Astrocyte (in vitro differentiated cells and primary cell): Measurements from ENCODE around the gene ARHGAP24. TPM values are rescaled to one million over a fixed set of nuclear protein-coding genes. Genes with fewer than 3 reads are reported as not detected.

Experiments used
- DNase-seq: peaks from one replicate; pipeline ENCODE4 v3.0.0-alpha.2; 2010; ENCODE audit warnings: low read depth
- FAIRE-seq: peaks from 2 replicates; lab custom pipeline; 2011; peaks lifted over from hg19 to GRCh38; lab: Jason Lieb, UNC
- H2AFZ ChIP-seq: 2 replicates; pipeline ENCODE4 v1.6.0; 2012; ENCODE audit warnings: low read depth, low read length, inconsistent platforms
- H3K27ac ChIP-seq: 2 replicates; pipeline ENCODE4 v1.5.1; 2011; ENCODE audit warnings: low read depth, low read length, inconsistent platforms
- H3K27me3 ChIP-seq: 2 replicates; pipeline ENCODE4 v1.6.0; 2011; ENCODE audit warnings: low read length, inconsistent platforms; ENCODE audit not compliant: insufficient read depth
- H3K36me3 ChIP-seq: 2 replicates; pipeline ENCODE4 v1.5.1; 2011; ENCODE audit warnings: low read length, inconsistent platforms; ENCODE audit not compliant: insufficient read depth
- H3K4me1 ChIP-seq: 2 replicates; pipeline ENCODE4 v1.5.1; 2011; ENCODE audit warnings: low read length, inconsistent platforms; ENCODE audit not compliant: insufficient read depth
- H3K4me2 ChIP-seq: 2 replicates; pipeline ENCODE4 v1.6.0; 2012; ENCODE audit warnings: low read length, inconsistent platforms
- H3K4me3 ChIP-seq: 2 replicates; pipeline ENCODE4 v1.5.1; 2011; ENCODE audit warnings: low read depth, mild to moderate bottlenecking, low read length, inconsistent platforms; ENCODE audit not compliant: insufficient read depth
- H3K79me2 ChIP-seq: 2 replicates; pipeline ENCODE4 v1.6.0; 2012; ENCODE audit warnings: mild to moderate bottlenecking, low read length, inconsistent platforms; ENCODE audit not compliant: insufficient read depth
- H3K9ac ChIP-seq: 2 replicates; pipeline ENCODE4 v1.6.0; 2012; ENCODE audit warnings: mild to moderate bottlenecking, low read length, inconsistent platforms
- H3K9me3 ChIP-seq: 2 replicates; pipeline ENCODE4 v1.5.1; 2012; ENCODE audit warnings: low read depth, mild to moderate bottlenecking, low read length, inconsistent platforms; ENCODE audit not compliant: insufficient read depth
- H4K20me1 ChIP-seq: 2 replicates; pipeline ENCODE4 v1.6.0; 2012; ENCODE audit warnings: low read length, inconsistent platforms; ENCODE audit not compliant: insufficient read depth
- H3K27ac Mint-ChIP-seq: one replicate; pipeline ENCODE4 v1.8.0; 2021; ENCODE audit warnings: mild to moderate bottlenecking, mixed read lengths; ENCODE audit not compliant: unreplicated experiment
- H3K27me3 Mint-ChIP-seq: one replicate; pipeline ENCODE4 v1.8.0; 2021; ENCODE audit warnings: low read depth, mixed read lengths; ENCODE audit not compliant: unreplicated experiment
- H3K36me3 Mint-ChIP-seq: one replicate; pipeline ENCODE4 v1.8.0; 2021; ENCODE audit warnings: low read depth, mixed read lengths; ENCODE audit not compliant: unreplicated experiment
- H3K4me1 Mint-ChIP-seq: one replicate; pipeline ENCODE4 v1.8.0; 2021; ENCODE audit warnings: low read depth, mixed read lengths; ENCODE audit not compliant: unreplicated experiment
- H3K4me3 Mint-ChIP-seq: one replicate; pipeline ENCODE4 v1.8.0; 2021; ENCODE audit warnings: mild to moderate bottlenecking, moderate library complexity, mixed read lengths; ENCODE audit not compliant: unreplicated experiment
- H3K9me3 Mint-ChIP-seq: one replicate; pipeline ENCODE4 v1.8.0; 2021; ENCODE audit warnings: mild to moderate bottlenecking, mixed read lengths; ENCODE audit not compliant: unreplicated experiment
- CTCF ChIP-seq: IDR thresholded peaks from 2 replicates; pipeline ENCODE4 v1.5.1; 2011; ENCODE audit warnings: low read depth, mild to moderate bottlenecking, inconsistent platforms, low read length, moderate library complexity; ENCODE audit not compliant: insufficient read depth
- EZH2 ChIP-seq: IDR thresholded peaks from 2 replicates; pipeline ENCODE4 v1.6.1; 2012; ENCODE audit warnings: mild to moderate bottlenecking, low read length, inconsistent platforms; ENCODE audit not compliant: insufficient read depth
- total RNA-seq: library from RNA; stranded (reverse); gene quantifications from 2 replicates; pipeline ENCODE4 v1.2.1, GENCODE V29; 2021

The ARHGAP24 gene
- total RNA-seq, 1 donor from 2014 or later: 2.1 TPM

GRCh38 chr4:85806334-85806733, 331.4 kb downstream of the ARHGAP24 start:
- no peak overlapping the region for H3K9ac ChIP-seq
- DNase-seq (no peak), FAIRE-seq (no peak)
- no peak for TF ChIP-seq EZH2
- no peak for TF ChIP-seq CTCF
- H2AFZ ChIP-seq: no peak overlapping the region
- H4K20me1 ChIP-seq: no peaks in the 10 kb centered on the region
- H3K4me3 Mint-ChIP-seq: no peak overlapping the region
- H3K27me3 ChIP-seq: no peaks in the 10 kb centered on the region
- no peaks in the 10 kb centered on the region for H3K79me2 ChIP-seq
- H3K4me1 ChIP-seq: peaks cover 6% of the 10 kb centered on the region
- no peaks in the 10 kb centered on the region for H3K4me1 Mint-ChIP-seq
- no peak overlapping the region for H3K27ac Mint-ChIP-seq
- H3K9me3 Mint-ChIP-seq: no peaks in the 10 kb centered on the region
- H3K4me2 ChIP-seq: no peak overlapping the region
- no peak overlapping the region for H3K4me3 ChIP-seq
- H3K27ac ChIP-seq: no peak overlapping the region
- no peaks in the 10 kb centered on the region for H3K27me3 Mint-ChIP-seq
- no peaks in the 10 kb centered on the region for H3K9me3 ChIP-seq
- H3K36me3 ChIP-seq: no peaks in the 10 kb centered on the region
- no peaks in the 10 kb centered on the region for H3K36me3 Mint-ChIP-seq

- Mint-ChIP-seq H3K9me3 (no peaks in the 10 kb centered on the region), H3K27ac (no peak overlapping the region), H3K4me1 (peaks cover 1% of the 10 kb centered on the region), H3K36me3 (no peaks in the 10 kb centered on the region), H3K4me3 (no peak overlapping the region), H3K27me3 (no peaks in the 10 kb centered on the region)
- H3K36me3 ChIP-seq: no peaks in the 10 kb centered on the region
- H3K4me2 ChIP-seq: peak overlapping the region; percentile 47
- H3K9ac ChIP-seq: no peak overlapping the region
- H3K9me3 ChIP-seq: no peaks in the 10 kb centered on the region
- no peak overlapping the region for H2AFZ ChIP-seq
- no peak for TF ChIP-seq EZH2
- TF ChIP-seq CTCF: no peak
- peaks cover 6% of the 10 kb centered on the region for H3K4me1 ChIP-seq
- H3K27ac ChIP-seq: peak overlapping the region; percentile 28
- no peak overlapping the region for H3K4me3 ChIP-seq
- DNase-seq: peak; percentile 80
- FAIRE-seq: peak; percentile 89
- H3K27me3 ChIP-seq: no peaks in the 10 kb centered on the region
- no peaks in the 10 kb centered on the region for H4K20me1 ChIP-seq
- no peaks in the 10 kb centered on the region for H3K79me2 ChIP-seq
Measured at GRCh38 chr4:85807247-85807950, 332.4 kb downstream of the ARHGAP24 start.

GRCh38 chr4:85808104-85808503, 333.2 kb downstream of the ARHGAP24 start:
- no peaks in the 10 kb centered on the region for H3K79me2 ChIP-seq
- H3K4me1 Mint-ChIP-seq: peaks cover 7% of the 10 kb centered on the region
- peak overlapping the region; percentile 28 for H3K27ac ChIP-seq
- no peaks in the 10 kb centered on the region for H3K9me3 Mint-ChIP-seq
- FAIRE-seq (peak; percentile 32), DNase-seq (no peak)
- H3K36me3 ChIP-seq: no peaks in the 10 kb centered on the region
- no peak overlapping the region for H3K4me3 Mint-ChIP-seq
- no peak overlapping the region for H3K4me3 ChIP-seq
- H2AFZ ChIP-seq: no peak overlapping the region
- no peak overlapping the region for H3K27ac Mint-ChIP-seq
- H3K27me3 Mint-ChIP-seq: no peaks in the 10 kb centered on the region
- H3K9ac ChIP-seq: no peak overlapping the region
- no peaks in the 10 kb centered on the region for H3K36me3 Mint-ChIP-seq
- H3K9me3 ChIP-seq: no peaks in the 10 kb centered on the region
- no peaks in the 10 kb centered on the region for H3K27me3 ChIP-seq
- no peaks in the 10 kb centered on the region for H4K20me1 ChIP-seq
- H3K4me2 ChIP-seq: no peak overlapping the region
- TF ChIP-seq EZH2 (no peak), CTCF (no peak)
- peaks cover 13% of the 10 kb centered on the region for H3K4me1 ChIP-seq
